ENCODE measurements around the gene TMEM38B.
"Not testable (repeated sequence)": the region's sequence is repeated elsewhere in the genome, so short reads cannot be mapped to it uniquely, and the experiment has no call there.

The TMEM38B gene

DNA sequence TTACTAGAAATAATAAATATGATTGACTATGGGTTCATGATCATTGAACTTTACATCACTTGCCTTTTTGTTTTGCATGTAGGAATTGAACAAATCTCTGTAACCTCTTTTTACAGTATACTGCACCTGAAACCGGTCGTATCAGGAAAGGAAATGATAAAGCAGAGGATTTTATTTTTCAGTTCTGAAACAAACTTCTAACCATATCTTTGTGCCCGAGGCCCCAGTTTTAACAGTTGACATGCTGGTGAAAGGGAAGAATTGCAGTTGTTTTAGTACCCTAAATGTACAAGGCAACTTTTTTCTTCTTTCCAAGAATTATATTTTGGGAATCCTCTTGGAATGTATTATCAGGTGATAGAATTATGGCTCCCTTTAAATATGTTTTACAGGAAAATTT lies 27.8 kb downstream of the TMEM38B start:
- no peak for DNase-seq (ENCODE audit: low spot score)

DNA sequence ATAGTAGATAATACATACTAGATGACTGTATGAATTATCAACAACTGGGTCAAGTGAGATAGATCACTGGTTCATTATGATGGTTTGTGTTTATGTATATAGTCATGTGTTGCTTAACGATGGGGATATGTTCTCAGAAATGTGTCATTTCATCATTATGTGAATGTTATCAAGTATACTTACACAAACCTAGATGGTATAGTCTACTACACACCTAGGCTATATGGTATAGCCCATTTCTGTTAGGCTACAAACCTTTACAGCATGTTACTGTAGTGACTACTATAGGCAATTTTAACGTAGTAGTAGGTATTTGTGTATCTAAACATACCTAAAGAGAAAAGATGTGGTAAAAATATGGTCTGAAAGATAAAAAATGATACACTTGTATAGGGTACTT lies 31.0 kb downstream of the TMEM38B start:
- DNase-seq (ENCODE audit: low spot score): no peak

DNA sequence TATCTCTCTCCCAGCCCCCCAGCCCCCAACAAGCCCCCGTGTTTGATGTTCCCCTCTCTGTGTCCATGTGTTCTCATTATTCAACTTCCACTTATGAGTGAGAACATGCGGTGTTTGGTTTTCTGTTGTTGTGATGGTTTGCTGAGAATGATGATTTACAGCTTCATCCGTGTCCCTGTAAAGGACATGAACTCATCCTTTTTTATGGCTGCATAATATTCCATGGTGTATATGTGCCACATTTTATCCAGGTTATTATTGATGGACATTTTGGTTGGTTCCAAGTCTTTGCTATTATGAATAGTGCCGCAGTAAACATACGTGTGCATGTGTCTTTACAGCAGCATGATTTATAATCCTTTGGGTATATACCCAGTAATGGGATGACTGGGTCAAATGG lies 33.9 kb downstream of the TMEM38B start:
- DNase-seq (ENCODE audit: low spot score): not testable (repeated sequence)

DNA sequence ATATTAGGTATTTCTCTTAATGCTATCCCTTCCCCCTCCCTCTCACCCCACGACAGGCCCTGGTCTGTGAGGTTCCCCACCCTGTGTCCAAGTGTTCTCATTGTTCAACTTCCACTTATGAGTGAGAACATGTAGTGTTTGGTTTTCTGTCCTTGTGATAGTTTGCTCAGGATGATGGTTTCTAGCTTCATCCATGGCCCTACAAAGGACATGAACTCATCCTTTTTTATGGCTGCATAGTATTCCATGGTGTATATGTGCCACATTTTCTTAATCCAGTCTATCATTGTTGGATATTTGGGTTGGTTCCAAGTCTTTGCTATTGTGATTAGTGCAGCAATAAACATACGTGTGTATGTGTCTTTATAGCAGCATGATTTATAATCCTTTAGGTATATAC lies 37.1 kb downstream of the TMEM38B start:
- DNase-seq (ENCODE audit: low spot score): not testable (repeated sequence)

- no peak for DNase-seq (ENCODE audit: low spot score)
These were observed 41.0 kb downstream of the TMEM38B start for GRCh38 chr9:105735366-105735765.

- DNase-seq (ENCODE audit: low spot score): no peak
These were observed 42.9 kb downstream of the TMEM38B start for GRCh38 chr9:105737205-105737604.

DNA sequence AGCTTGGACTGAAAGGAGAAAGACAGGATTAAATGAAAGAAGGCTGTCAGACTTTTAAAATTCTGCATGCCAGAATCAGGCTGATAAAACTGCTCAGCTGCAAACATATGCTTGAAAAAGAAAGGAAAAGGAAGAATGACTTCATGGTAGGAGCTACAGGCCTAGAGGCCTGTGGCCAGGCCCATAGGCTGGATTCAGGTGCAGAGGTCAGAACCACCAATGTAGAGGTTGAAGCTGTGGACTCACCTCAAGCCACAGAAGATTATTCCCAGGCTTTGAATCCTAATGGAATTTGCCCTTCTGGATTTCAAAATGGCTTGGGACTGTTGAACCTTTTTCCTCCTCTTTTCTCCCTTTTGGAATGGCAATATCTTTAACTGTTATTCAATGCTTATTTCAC lies 47.7 kb downstream of the TMEM38B start:
- DNase-seq (ENCODE audit: low spot score): no peak

DNA sequence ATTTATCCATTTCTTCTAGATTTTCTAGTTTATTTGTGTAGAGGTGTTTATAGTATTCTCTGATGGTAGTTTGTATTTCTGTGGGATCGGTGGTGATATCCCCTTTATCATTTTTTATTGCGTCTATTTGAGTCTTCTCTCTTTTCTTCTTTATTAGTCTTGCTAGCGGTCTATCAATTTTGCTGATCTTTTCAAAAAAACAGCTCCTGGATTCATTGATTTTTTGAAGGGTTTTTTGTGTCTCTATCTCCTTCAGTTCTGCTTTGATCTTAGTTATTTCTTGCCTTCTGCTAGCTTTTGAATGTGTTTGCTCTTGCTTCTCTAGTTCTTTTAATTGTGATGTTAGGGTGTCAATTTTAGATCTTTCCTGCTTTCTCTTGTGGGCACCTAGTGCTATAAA lies 53.0 kb downstream of the TMEM38B start:
- DNase-seq (ENCODE audit: low spot score): not testable (repeated sequence)

GRCh38 chr9:105751761-105752160 lies 57.4 kb downstream of the TMEM38B start:
- no peak for DNase-seq (ENCODE audit: low spot score)

DNA sequence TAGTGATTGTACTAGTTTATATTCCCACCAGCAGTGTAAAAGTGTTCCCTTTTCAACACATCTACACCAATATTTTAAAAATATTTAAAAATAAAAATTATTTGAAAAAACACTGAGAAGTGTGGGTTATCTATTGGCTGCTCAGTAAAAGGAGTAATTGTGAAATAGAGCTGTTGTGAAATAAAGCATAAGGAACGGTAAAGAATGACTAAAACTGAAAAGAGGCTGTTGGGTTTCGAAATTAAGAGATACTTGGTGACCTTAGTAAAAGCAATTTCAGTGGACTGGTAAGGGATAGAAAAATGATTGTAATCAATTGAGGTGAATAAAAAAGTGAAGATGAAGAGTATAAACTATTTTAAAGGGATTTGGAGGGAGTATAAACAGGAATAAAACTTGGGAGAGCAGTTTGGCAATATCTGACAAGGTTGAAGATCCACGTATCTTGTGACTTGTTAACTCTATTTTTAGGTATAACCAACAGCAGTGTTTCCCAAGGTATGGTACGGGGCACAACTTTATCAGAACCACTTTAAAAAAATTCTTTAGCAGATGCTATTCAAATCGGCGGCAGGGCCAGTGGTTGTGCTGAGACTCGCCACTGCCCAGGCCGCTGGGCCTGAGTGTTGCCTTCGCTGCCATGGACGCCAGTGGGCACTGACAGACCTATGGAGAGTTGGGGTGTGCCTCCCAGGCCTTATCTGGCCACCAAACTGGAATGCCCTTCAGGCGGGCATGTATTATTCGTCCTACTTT lies 63.3 kb downstream of the TMEM38B start:
- no peak for DNase-seq (ENCODE audit: low spot score)

DNA sequence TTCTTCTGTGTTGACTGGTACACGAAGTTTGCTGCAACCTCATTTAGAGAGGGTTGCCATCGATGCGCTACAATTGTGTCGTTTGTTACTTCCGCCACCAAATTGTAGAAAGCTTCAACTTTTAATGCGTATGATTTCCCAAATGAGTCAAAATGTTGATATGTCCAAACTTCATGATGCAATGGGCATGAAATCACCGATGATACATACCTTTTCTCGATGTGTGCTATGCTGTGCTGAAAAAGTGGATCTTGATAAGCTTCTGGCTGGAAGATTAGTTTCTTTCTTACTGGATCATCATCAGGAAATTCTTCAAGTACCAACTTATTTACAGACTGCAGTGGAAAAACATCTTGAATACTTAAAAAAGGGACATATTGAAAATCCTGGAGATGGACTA lies 65.7 kb downstream of the TMEM38B start:
- DNase-seq (ENCODE audit: low spot score): no peak

GRCh38 chr9:105782561-105783494 lies 88.5 kb downstream of the TMEM38B start:
- not testable (repeated sequence) for DNase-seq (ENCODE audit: low spot score)

DNA sequence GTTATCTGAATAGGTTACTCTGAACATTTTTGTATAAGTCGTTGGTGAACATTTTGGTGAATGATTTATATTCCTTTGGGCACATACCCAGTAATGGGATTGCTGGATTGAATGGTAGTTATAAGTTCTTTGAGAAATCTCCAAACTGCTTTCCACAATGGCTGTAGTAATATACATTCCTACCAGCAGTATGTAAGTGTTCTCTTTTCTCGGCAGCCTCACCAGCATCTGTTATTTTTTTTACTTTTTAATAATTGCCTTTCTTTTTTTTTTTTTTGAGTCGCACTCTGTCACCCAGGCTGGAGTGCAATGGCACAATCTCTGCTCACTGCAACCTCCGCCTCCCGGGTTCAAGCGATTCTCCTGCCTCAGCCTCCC lies 89.1 kb downstream of the TMEM38B start:
- not testable (repeated sequence) for DNase-seq (ENCODE audit: low spot score)

DNA sequence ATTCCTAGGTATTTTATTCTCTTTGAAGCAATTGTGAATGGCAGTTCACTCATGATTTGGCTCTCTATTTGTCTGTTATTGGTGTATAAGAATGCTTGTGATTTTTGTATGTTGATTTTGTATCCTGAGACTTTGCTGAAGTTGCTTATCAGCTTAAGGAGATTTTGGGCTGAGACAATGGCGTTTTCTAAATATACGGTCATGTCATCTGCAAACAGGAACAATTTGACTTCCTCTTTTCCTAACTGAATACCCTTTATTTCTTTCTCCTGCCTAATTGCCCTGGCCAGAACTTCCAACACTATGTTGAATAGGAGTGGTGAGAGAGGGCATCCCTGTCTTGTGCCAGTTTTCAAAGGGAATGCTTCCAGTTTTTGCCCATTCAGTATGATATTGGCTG lies 92.5 kb downstream of the TMEM38B start:
- DNase-seq (ENCODE audit: low spot score): not testable (repeated sequence)

DNA sequence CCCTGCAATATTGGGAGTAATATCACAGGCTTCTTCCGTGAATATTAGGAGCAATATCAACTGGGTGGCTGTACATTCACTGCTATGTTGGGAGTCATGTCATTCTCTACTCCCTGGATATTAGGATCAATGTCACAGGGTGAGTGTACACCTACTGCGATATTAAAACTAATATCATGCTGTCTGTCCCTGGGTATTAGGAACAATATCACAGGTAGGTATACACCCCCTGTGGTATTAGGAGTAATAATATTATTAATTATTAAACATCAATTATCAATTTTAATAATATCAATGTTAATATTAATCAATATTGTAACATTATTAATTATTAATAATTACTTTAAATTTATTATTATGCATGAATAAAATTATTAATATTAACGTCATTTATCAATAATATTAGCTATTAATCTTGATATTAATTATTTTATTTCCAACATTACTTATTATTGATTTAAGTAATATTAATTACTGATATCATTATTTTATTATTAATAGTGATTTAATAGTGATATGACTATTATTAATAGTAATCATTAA lies 121.9 kb downstream of the TMEM38B start:
- DNase-seq (ENCODE audit: low spot score): no peak

- no peak for DNase-seq (ENCODE audit: low spot score)
These were observed 122.6 kb downstream of the TMEM38B start for GRCh38 chr9:105816981-105817380.

DNA sequence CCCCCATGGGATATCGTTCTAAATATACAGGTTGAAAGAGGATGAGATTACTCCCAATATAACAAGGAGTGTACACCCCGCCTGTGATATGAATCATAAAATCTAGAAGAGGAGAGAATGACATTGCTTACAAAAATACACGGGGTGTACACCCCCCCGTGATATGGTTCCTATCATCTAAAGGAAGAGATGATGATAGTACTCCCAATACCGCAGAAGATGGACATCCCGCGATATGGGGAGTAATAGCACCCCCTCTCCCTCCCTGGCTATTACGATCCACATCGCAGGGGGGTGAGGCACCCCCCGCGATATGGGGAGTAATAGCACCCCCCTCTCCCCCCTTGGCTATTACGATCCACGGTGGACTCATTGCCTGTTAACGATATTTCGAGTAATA lies 124.6 kb downstream of the TMEM38B start:
- DNase-seq (ENCODE audit: low spot score): no peak

DNA sequence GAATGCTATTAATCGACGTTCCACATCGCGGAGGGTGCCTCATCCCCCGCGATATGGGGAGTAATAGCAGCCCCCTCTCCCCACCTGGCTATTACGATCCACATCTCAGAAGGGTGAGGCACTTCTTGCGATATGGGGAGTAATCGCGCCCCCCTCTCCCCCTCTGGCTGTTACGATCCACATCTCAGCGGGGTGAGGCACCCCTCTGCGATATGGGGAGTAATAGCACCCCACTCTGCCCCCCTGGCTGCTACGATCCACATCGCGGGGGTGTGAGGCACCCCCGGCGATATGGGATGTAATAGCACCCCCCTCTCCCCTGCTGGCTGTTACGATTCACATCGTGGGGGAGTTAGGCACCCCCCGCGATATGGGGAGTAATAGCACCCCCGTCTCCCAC lies 128.5 kb downstream of the TMEM38B start:
- no peak for DNase-seq (ENCODE audit: low spot score)
